HG03139 (cell line): ENCODE measurements around the gene GALNT6.
A peak's percentile ranks its signal among the peaks of the same experiment; 100 is the strongest.

Source experiments
- ATAC-seq: cut with Tn5 transposase; IDR thresholded peaks from one replicate; pipeline ENCODE4 v1.9.1; 2021; ENCODE audit not compliant: unreplicated experiment

GALNT6 gene

GRCh38 chr12:51405801-51406207, 14.6 kb upstream of the GALNT6 start:
- ATAC-seq: no peak

- no peak for ATAC-seq
Observed at GRCh38 chr12:51404627-51405026, 13.4 kb upstream of the GALNT6 start.

DNA sequence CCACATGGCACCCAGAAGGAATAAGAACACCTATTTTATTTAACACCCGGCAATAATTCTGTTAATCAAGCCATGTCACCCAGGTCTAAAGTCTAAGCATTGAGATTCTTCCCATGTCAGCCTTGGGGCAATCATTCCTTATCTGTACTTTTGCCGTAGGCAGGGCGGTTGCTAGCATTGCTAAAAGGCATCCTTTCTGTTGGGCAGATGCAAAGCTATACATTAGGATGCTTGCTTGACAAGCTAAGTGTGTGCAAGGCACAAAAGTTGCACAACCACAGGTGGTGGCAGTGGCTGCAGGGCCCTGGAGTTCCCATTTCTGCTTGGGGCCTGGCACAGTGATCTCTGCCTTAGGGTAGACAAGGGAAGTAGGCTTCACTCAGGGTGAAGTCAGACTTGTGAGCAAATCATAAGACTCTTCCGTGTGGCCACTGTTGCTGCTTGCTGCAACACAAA, 12.5 kb upstream of the GALNT6 start:
- ATAC-seq: no peak

GRCh38 chr12:51403159-51403558, 12.0 kb upstream of the GALNT6 start:
- no peak for ATAC-seq

DNA sequence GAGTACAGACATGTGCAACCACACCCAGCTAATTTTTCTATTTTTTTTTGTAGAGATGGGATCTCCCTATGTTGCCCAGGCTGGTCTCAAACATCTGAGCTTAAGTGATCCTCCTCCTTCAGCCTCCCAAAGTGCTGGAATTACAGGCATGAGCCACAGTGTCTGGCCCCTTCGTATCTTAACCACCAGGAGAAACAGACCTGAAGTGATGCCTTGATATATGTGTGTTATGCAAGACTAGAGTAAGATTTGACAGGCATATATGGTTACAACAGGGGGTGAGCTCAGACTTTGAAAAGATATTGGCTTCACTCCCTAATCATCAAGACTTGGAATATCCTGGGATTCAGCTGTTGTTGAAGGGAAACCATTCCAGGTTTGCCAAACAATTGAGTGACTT, 10.7 kb upstream of the GALNT6 start:
- no peak for ATAC-seq

- no peak for ATAC-seq
Observed at GRCh38 chr12:51401486-51401885, 10.3 kb upstream of the GALNT6 start.

DNA sequence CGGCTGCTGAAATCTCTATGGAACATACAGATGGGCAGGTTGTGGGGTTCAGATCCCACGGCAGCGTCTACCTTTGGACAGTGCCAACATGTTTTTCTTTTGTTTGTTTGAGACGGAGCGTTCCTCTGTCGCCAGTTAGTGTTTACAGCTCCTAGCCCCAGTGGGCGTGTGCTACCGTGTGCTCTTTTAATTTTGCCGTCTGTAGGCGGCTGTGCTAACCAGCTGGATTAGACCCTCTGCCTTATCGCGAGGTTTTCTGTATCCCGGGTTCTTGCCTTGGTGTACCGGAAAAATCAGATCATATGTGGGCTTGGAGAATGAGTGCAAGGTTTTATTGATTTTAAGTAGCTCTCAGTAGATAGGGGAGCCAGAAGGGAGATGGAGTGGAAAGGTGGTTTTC, 9.8 kb upstream of the GALNT6 start:
- no peak for ATAC-seq

DNA sequence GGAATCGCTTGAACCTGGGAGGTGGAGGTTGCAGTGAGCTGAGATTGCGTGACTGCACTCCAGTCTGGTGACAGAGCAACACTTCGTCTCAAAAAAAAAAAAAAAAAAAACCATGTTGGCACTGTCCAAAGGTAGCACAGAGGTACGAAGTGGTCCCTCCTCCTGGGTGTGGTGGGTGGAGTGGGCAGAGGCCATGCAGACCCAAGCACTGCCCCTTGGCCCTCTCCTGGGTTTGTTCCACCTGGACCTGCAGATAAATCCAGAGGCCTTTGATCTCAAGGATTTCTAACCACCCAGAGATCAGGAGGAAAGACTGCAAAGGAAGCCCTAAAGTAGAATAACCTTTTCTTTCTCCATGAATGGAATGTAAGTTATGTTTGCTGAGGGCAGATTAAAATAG, 8.7 kb upstream of the GALNT6 start:
- ATAC-seq: no peak

- ATAC-seq: no peak
Observed at GRCh38 chr12:51397670-51398069, 6.5 kb upstream of the GALNT6 start.

- no peak for ATAC-seq
Observed at GRCh38 chr12:51395283-51396230, 4.4 kb upstream of the GALNT6 start.

DNA sequence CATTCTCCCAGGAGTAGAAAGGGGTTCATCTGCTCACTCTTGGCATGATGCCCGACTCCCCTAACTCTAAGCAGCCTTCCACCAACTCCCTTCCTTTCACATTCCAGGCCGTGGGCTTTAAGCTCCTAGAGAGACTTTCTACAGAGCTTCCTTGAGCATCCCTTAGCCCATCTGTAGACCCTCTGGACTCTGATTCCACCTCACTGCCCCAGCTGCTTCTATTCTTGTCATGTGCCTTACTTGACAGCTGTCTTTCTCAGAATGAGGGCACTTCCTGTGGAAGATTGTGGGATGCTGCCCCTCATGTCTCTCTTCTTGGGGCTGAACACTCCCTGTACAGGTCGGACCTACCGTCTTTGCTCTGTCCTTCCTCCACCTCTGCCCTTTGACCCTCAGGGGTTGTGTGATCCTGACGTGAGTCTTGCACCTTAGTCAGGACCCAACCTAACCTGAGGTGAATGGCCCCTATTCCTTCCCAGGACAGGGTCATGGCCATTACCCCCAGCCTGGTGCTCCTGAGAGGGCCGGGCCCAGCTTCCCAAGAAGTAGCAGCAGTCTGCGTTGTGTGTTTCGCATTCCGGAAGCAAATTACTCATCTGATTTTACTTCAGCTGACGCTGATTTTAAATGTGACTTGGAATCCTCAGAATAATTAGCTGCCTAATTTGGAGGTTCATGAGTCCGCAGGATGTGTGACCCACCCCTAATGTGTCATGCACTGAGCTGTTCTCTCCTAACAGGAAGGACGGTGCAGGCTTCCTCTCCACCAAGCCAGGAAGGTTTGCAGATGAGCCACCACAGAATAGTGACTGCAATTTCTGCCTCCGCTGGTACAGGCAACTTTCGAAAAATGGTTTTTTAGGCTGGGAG, 2.7 kb upstream of the GALNT6 start:
- no peak for ATAC-seq

- no peak for ATAC-seq
Observed at GRCh38 chr12:51392556-51393237, 1.5 kb upstream of the GALNT6 start.

GRCh38 chr12:51390891-51391282, 319 bp downstream of the GALNT6 start:
- ATAC-seq: peak; percentile 2

DNA sequence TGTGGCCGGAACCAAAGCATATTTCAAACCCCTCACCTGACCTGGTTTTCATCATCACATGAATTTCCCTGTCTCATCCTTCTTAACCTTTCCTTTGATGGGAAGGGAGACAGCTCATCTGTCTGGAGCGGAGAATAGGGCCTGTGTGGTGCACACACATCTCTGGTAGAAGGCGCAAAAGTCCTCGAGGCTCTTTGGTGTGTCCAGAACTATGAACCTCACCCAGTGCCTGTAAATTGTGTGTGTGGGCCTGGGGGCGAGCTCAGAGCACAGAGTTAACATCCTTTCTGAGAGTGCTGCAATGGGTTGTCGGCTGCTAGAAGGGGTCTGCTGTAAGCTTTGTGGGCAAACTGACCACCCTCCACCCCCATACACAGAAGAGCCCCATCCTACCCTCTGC, 749 bp downstream of the GALNT6 start:
- ATAC-seq: no peak

DNA sequence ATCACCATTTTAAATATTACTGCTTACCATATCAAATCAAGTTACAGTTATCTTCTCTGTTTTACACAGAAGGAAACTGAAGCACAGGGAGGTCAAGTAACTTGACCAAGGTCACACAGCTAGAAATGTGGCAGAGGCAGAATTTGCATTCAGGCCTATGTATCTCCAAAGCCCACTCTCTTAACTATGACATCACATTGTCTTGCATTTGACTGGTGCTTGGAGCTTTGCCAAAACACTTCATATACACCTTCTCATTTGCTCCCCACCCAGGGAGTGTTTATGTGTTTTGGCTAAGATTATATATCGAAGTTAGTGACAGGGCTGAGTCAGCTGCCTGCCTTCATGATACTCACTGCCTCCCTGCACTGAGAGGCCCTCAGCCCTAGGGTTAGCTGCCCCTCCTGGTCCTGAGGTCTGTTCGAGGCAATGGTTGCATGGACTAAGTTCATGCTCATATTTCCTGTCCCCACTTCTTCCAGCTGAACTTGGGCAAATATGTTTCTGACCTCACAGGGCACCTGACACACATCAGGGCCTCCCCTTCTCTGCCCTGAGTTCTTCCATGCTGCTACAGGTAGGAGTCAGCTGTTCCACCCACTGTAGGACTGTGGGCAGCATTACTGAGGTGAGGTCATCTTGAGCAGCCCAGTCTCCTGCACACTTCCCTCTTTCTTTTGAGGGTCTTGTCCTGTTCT, 1.8 kb downstream of the GALNT6 start:
- ATAC-seq: no peak

DNA sequence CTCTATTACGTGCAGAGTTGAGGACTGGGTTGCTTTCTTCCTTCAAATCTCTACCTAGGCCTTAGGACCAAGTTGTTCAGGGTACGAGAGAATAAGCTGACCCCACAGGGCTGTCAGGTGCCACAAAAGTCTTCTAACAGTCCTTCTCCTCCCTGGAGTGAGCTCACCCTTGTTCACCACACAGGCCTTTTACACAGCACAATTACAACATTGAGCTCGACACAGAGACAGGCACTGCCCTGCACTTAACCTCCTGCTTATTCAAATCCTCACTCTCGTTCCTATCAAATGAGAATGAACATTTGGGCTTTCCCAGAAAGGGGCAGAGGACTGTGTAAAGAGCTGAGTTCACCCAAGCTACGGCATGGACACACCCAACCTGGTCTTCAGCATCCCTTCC, 2.4 kb downstream of the GALNT6 start:
- ATAC-seq: no peak

GRCh38 chr12:51388069-51388799, 3.0 kb downstream of the GALNT6 start:
- no peak for ATAC-seq

DNA sequence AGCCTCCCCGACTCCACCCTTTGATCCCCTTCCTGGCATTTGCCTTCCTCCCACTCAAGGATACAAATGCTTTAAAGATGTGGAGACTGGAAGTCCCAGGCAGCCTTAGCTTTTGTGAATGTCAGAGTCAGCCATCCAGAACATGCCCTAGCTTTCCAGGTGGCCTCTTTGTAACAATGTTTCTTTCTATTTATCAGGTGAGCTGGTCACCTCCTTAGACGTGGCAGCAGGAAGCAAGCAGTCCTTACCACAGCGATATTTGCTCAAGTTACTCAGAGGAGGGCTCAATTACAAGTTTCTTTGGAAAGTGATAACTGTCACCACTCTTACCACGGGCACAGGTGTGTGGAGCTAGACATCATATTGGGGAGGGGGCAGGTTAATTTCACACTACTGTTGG, 4.9 kb downstream of the GALNT6 start:
- no peak for ATAC-seq

- no peak for ATAC-seq
Observed at GRCh38 chr12:51383269-51383905, 7.8 kb downstream of the GALNT6 start.

GRCh38 chr12:51382173-51382572, 9.0 kb downstream of the GALNT6 start:
- no peak for ATAC-seq
